GM06990 (cell line): ENCODE data around the gene CASP4.

Experiments used
- DNase-seq: peaks from one replicate; pipeline ENCODE4 v3.0.0-alpha.2; 2011; ENCODE audit not compliant: insufficient read length; ENCODE audit errors: extremely low read depth
- H3K27me3 ChIP-seq: replicated peaks from 2 replicates; pipeline ENCODE4 v1.6.0; 2011; ENCODE audit warnings: low read length; ENCODE audit not compliant: control insufficient read depth, insufficient read depth
- H3K36me3 ChIP-seq: 2 replicates; pipeline ENCODE4 v1.5.1; 2011; ENCODE audit warnings: low read length; ENCODE audit not compliant: control insufficient read depth, insufficient read depth
- H3K4me3 ChIP-seq: replicated peaks from 2 replicates; pipeline ENCODE4 v1.5.1; 2011; ENCODE audit warnings: low read depth, mild to moderate bottlenecking, control low read depth, low read length
- TF ChIP-seq, protein P1 (sequence below): IDR thresholded peaks from 2 replicates; pipeline ENCODE4 v1.5.1; 2011; ENCODE audit warnings: low read length, control low read depth, mild to moderate bottlenecking, inconsistent platforms; ENCODE audit not compliant: insufficient read depth, poor library complexity, severe bottlenecking

CASP4 gene

DNA sequence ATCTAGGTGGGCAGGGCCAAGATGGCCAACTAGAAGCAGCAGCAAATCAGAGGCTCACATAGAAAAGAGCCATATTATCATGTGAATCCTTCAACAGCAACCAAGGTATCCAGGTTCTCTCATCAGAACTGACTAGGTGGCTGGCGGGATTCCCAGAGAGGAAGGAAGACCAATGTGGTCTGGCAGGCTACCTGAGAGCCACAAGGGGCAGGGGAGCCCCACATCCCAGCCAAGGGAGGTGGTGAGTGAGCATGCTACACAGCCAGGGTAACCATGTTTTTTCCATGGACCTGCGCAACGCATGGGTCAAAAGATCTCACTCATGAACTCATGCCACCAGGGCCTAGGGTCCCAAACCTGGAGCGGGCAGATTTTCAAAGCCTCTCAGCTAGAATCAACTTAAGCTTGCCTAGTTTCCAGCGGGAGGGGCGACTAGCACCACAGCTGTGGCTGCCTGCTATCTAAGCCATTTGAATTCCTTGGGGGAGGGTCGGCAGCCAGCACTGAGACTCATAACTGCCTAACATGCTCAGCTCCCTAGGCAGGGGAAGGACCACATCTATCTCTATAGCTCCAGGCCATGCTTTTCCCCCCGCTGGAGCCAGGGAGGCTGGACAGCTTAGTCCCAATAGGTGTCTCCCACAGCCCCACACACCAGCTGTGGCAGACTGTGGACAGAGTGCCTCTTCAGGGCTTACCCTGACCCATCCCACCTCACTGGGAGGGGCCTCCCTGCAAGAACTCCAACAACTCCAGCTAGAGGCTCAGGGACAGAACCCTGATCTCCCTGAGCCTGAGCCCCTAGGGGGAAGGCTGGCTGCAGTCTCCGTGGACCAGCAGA is 41.4 kb downstream of the CASP4 start:
- no peak for DNase-seq
- TF ChIP-seq, protein P1, sequence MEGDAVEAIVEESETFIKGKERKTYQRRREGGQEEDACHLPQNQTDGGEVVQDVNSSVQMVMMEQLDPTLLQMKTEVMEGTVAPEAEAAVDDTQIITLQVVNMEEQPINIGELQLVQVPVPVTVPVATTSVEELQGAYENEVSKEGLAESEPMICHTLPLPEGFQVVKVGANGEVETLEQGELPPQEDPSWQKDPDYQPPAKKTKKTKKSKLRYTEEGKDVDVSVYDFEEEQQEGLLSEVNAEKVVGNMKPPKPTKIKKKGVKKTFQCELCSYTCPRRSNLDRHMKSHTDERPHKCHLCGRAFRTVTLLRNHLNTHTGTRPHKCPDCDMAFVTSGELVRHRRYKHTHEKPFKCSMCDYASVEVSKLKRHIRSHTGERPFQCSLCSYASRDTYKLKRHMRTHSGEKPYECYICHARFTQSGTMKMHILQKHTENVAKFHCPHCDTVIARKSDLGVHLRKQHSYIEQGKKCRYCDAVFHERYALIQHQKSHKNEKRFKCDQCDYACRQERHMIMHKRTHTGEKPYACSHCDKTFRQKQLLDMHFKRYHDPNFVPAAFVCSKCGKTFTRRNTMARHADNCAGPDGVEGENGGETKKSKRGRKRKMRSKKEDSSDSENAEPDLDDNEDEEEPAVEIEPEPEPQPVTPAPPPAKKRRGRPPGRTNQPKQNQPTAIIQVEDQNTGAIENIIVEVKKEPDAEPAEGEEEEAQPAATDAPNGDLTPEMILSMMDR = no peak

DNA sequence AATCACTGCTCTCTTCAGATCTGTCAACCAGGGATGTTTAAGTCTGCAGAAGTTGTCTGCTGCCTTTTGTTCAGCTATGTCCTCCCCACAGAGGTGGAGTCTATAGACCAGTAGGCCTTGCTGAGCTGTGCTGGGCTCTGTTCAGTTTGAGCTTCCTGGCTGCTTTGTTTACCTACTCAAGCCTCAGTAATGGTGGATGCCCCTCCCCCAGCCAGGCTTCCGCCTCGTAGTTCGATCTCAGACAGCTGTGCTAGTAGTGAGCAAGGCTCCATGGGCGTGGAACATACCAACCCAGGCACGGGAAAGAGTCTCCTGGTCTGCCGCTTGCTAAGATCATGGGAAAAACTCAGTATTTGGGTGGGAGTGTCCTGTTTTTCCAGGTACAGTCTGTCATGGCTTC is 42.5 kb downstream of the CASP4 start:
- no peak for DNase-seq
- Histone ChIP-seq H3K27me3 (no peaks in the 10 kb centered on the region), H3K36me3 (no peaks in the 10 kb centered on the region), H3K4me3 (no peak overlapping the region)
- TF ChIP-seq, protein P1 = no peak

More for the DNA sequence above, 41.4 kb downstream of the CASP4 start:
- no peak overlapping the region for H3K4me3 ChIP-seq
- no peaks in the 10 kb centered on the region for H3K27me3 ChIP-seq
- H3K36me3 ChIP-seq = no peaks in the 10 kb centered on the region

GRCh38 chr11:104918113-104918824 is 50.1 kb downstream of the CASP4 start:
- Histone ChIP-seq H3K27me3 (no peaks in the 10 kb centered on the region), H3K4me3 (peak overlapping the region; percentile 46), H3K36me3 (no peaks in the 10 kb centered on the region)
- no peak for DNase-seq
- TF ChIP-seq, protein P1 = no peak

- Histone ChIP-seq H3K36me3 (no peaks in the 10 kb centered on the region), H3K27me3 (no peaks in the 10 kb centered on the region), H3K4me3 (no peak overlapping the region)
These were observed 50.9 kb downstream of the CASP4 start for GRCh38 chr11:104917271-104918112.

GRCh38 chr11:104916442-104916841 is 51.9 kb downstream of the CASP4 start:
- no peak overlapping the region for H3K4me3 ChIP-seq
- DNase-seq = no peak
- TF ChIP-seq, protein P1 = no peak
- H3K27me3 ChIP-seq = no peaks in the 10 kb centered on the region
- no peaks in the 10 kb centered on the region for H3K36me3 ChIP-seq

More at GRCh38 chr11:104917271-104918112, 50.9 kb downstream of the CASP4 start:
- TF ChIP-seq, protein P1 = no peak
- DNase-seq = no peak
